HepG2 (cell line): ENCODE measurements around the gene MAN1A1. TPM values are rescaled to one million over a fixed set of nuclear protein-coding genes. Genes with fewer than 3 reads are reported as not detected.

Experiments
- ATM ChIP-seq: fragments of 450-650 bp; IDR thresholded peaks from 2 replicates; pipeline ENCODE4 v1.7.1; 2017; ENCODE audit warnings: mild to moderate bottlenecking, borderline replicate concordance
- BRCA1 ChIP-seq: sonication (generic); formaldehyde crosslinking; IDR thresholded peaks from 2 replicates; pipeline ENCODE4 v1.4.0; 2020; ENCODE audit warnings: missing genetic modification reagents
- DR1 ChIP-seq: sonication (generic); formaldehyde crosslinking; IDR thresholded peaks from 2 replicates; pipeline ENCODE4 v1.8.0; 2021; ENCODE audit warnings: mild to moderate bottlenecking, missing genetic modification reagents, inconsistent platforms
- DRAP1 ChIP-seq: IDR thresholded peaks from 2 replicates; pipeline ENCODE4 v1.6.1; 2016; ENCODE audit warnings: missing genetic modification reagents, missing compliant biosample characterization
- FOXP1 ChIP-seq, 2 experiments: fragments of 450-650 bp in 1 of 2; IDR thresholded peaks; 2 replicates each; pipeline ENCODE4 v1.6.1; 2017 to 2018; ENCODE audit warnings: antibody characterized with exemption in 1 of 2
- GLMP ChIP-seq: sonication (generic); formaldehyde crosslinking; IDR thresholded peaks from 2 replicates; pipeline ENCODE4 v1.9.0; 2021; ENCODE audit warnings: missing genetic modification reagents, mild to moderate bottlenecking, borderline replicate concordance
- HNRNPK ChIP-seq: fragments of 200-400 bp; formaldehyde crosslinking; IDR thresholded peaks from 2 replicates; pipeline ENCODE4 v1.6.1; 2018; ENCODE audit warnings: low read length, low read depth, moderate library complexity, mild to moderate bottlenecking; ENCODE audit not compliant: poor library complexity, severe bottlenecking
- KAT7 ChIP-seq: IDR thresholded peaks from 2 replicates; pipeline ENCODE4 v1.6.1; 2018; ENCODE audit warnings: borderline replicate concordance, missing compliant biosample characterization
- LCORL ChIP-seq, 2 experiments: fragments of 450-650 bp in 1 of 2; sonication (generic) in 1 of 2; formaldehyde crosslinking in 1 of 2; IDR thresholded peaks; 2 replicates each; pipeline versions ENCODE4 v1.5.0 to v1.6.1; 2017 to 2020; ENCODE audit warnings: antibody characterized with exemption in 1 of 2, missing genetic modification reagents in 1 of 2
- ONECUT2 ChIP-seq: sonication (generic); formaldehyde crosslinking; IDR thresholded peaks from 2 replicates; pipeline ENCODE4 v1.4.0; 2020; ENCODE audit warnings: missing genetic modification reagents
- RBFOX2 ChIP-seq: fragments of 200-400 bp; formaldehyde crosslinking; IDR thresholded peaks from 2 replicates; pipeline ENCODE4 v1.6.1; 2017; ENCODE audit warnings: low read depth, mild to moderate bottlenecking, low read length
- RCOR2 ChIP-seq: IDR thresholded peaks from 2 replicates; pipeline ENCODE4 v1.6.1; 2016; ENCODE audit warnings: missing biosample characterization, missing genetic modification reagents
- TOE1 ChIP-seq: sonication (generic); formaldehyde crosslinking; IDR thresholded peaks from 2 replicates; pipeline ENCODE4 v1.4.0; 2020; ENCODE audit warnings: mild to moderate bottlenecking, missing genetic modification reagents
- ZNF160 ChIP-seq: sonication (generic); formaldehyde crosslinking; IDR thresholded peaks from 2 replicates; pipeline ENCODE4 v1.8.0; 2022; ENCODE audit warnings: mild to moderate bottlenecking, inconsistent platforms, missing genetic modification reagents
- ZNF235 ChIP-seq: sonication (generic); formaldehyde crosslinking; IDR thresholded peaks from 2 replicates; pipeline ENCODE4 v1.8.1; 2023; ENCODE audit warnings: mild to moderate bottlenecking, missing genetic modification reagents, borderline replicate concordance
- ZNF292 ChIP-seq: sonication (generic); formaldehyde crosslinking; IDR thresholded peaks from 2 replicates; pipeline ENCODE4 v1.8.1; 2022; ENCODE audit warnings: mild to moderate bottlenecking, low read depth, missing genetic modification reagents, borderline replicate concordance
- ZNF383 ChIP-seq: sonication (generic); formaldehyde crosslinking; IDR thresholded peaks from 2 replicates; pipeline ENCODE4 v1.4.0; 2020; ENCODE audit warnings: missing genetic modification reagents, mild to moderate bottlenecking, borderline replicate concordance
- ZNF550 ChIP-seq: sonication (generic); formaldehyde crosslinking; IDR thresholded peaks from 2 replicates; pipeline ENCODE4 v1.4.0; 2020; ENCODE audit warnings: mild to moderate bottlenecking, missing genetic modification reagents, borderline replicate concordance
- ZNF598 ChIP-seq: sonication (generic); formaldehyde crosslinking; IDR thresholded peaks from 2 replicates; pipeline ENCODE4 v1.5.1; 2020; ENCODE audit warnings: mild to moderate bottlenecking, missing genetic modification reagents, borderline replicate concordance
- ZNF619 ChIP-seq: sonication (generic); formaldehyde crosslinking; IDR thresholded peaks from 2 replicates; pipeline ENCODE4 v1.4.0; 2020; ENCODE audit warnings: mild to moderate bottlenecking, missing genetic modification reagents
- ZNF672 ChIP-seq: sonication (generic); formaldehyde crosslinking; IDR thresholded peaks from 2 replicates; pipeline ENCODE4 v1.8.1; 2022; ENCODE audit warnings: missing genetic modification reagents
- ZNF781 ChIP-seq: sonication (generic); formaldehyde crosslinking; IDR thresholded peaks from 2 replicates; pipeline ENCODE4 v1.5.1; 2020; ENCODE audit warnings: borderline replicate concordance, mild to moderate bottlenecking, missing genetic modification reagents; ENCODE audit errors: not compliant biosample characterization
- ZSCAN25 ChIP-seq: sonication (generic); formaldehyde crosslinking; IDR thresholded peaks from 2 replicates; pipeline ENCODE4 v1.8.0; 2022; ENCODE audit warnings: mild to moderate bottlenecking, missing genetic modification reagents
- polyA plus RNA-seq, 8 experiments: library from polyadenylated mRNA; depleted of rRNA in 3 of 8; stranded (reverse) in 7 of 8; unstranded in 1 of 8; fragments of >200 nt; fragmentation: Illumina TruSeq in 4 of 8; extraction: Trizol in 4 of 8; gene quantifications; 2 replicates each; pipeline versions ENCODE4 v1.2.1 to v1.2.3, GENCODE V29; 2011 to 2016; ENCODE audit warnings: low read depth in 4 of 8, missing spikeins in 1 of 8, mixed read lengths in 1 of 8; ENCODE audit not compliant: insufficient read depth in 1 of 8
- total RNA-seq, 5 experiments: library from RNA; depleted of rRNA; stranded (reverse); fragments of >200 nt; fragmentation: Illumina TruSeq; extraction: Trizol; gene quantifications; 2 replicates each; pipeline ENCODE4 v1.2.3, GENCODE V29; 2016; ENCODE audit warnings: low read depth in 1 of 5
- TF ChIP-seq, protein P1 (sequence below): sonication (generic); formaldehyde crosslinking; conservative IDR thresholded peaks from 2 replicates; pipeline ENCODE4 v1.4.0; 2020; ENCODE audit warnings: mild to moderate bottlenecking, missing genetic modification reagents, moderate library complexity
- TF ChIP-seq, protein P2 (sequence below): sonication (generic); formaldehyde crosslinking; IDR thresholded peaks from 2 replicates; pipeline ENCODE4 v1.5.1; 2020; ENCODE audit warnings: missing genetic modification reagents, mild to moderate bottlenecking, borderline replicate concordance

Gene MAN1A1
- total and polyA plus RNA-seq, 2 of the 13 experiments (the other 11 are each of a cell fraction or from before 2014, with no cell fraction given), result 156 to 236 TPM

GRCh38 chr6:119170447-119171087 is 179.0 kb downstream of the MAN1A1 start (continued):
- TF ChIP-seq KAT7 (no peak), ZNF235 (CRISPR knock-in tag) (no peak), DRAP1 (CRISPR knock-in tag) (peak; percentile 29; the same call in 1 of the 2 replicates), ATM (no peak), ZNF598 (CRISPR knock-in tag) (no peak), TOE1 (CRISPR knock-in tag) (0 out of 2 replicates have a peak, but pooled peaks have one; percentile 57), ZNF292 (CRISPR knock-in tag) (no peak), DR1 (CRISPR knock-in tag) (no peak), RBFOX2 (no peak; the same call in 1 of the 2 replicates), ZNF672 (CRISPR knock-in tag) (no peak), LCORL (IDR thresholded peaks at IDR 0.05) (peak; percentile 79), LCORL (CRISPR knock-in tag; IDR thresholded peaks at IDR 0.05) (peak; percentile 62; the same call in 1 of the 2 replicates), HNRNPK (no peak), ZNF619 (CRISPR knock-in tag) (no peak), ZSCAN25 (CRISPR knock-in tag) (no peak), RCOR2 (CRISPR knock-in tag) (peak; percentile 49; the same call in 1 of the 2 replicates), BRCA1 (CRISPR knock-in tag) (no peak), ZNF383 (CRISPR knock-in tag) (no peak), ZNF160 (CRISPR knock-in tag) (no peak), ONECUT2 (peak; percentile 87), ZNF781 (CRISPR knock-in tag) (no peak), FOXP1 (IDR thresholded peaks at IDR 0.05) (no peak), FOXP1 (CRISPR knock-in tag; IDR thresholded peaks at IDR 0.05) (no peak; the same call in 1 of the 2 replicates), ZNF550 (CRISPR knock-in tag) (no peak), GLMP (no peak)
- TF ChIP-seq, protein P1, sequence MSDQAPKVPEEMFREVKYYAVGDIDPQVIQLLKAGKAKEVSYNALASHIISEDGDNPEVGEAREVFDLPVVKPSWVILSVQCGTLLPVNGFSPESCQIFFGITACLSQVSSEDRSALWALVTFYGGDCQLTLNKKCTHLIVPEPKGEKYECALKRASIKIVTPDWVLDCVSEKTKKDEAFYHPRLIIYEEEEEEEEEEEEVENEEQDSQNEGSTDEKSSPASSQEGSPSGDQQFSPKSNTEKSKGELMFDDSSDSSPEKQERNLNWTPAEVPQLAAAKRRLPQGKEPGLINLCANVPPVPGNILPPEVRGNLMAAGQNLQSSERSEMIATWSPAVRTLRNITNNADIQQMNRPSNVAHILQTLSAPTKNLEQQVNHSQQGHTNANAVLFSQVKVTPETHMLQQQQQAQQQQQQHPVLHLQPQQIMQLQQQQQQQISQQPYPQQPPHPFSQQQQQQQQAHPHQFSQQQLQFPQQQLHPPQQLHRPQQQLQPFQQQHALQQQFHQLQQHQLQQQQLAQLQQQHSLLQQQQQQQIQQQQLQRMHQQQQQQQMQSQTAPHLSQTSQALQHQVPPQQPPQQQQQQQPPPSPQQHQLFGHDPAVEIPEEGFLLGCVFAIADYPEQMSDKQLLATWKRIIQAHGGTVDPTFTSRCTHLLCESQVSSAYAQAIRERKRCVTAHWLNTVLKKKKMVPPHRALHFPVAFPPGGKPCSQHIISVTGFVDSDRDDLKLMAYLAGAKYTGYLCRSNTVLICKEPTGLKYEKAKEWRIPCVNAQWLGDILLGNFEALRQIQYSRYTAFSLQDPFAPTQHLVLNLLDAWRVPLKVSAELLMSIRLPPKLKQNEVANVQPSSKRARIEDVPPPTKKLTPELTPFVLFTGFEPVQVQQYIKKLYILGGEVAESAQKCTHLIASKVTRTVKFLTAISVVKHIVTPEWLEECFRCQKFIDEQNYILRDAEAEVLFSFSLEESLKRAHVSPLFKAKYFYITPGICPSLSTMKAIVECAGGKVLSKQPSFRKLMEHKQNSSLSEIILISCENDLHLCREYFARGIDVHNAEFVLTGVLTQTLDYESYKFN (CRISPR knock-in tag), result peak; percentile 89
- TF ChIP-seq, protein P2, sequence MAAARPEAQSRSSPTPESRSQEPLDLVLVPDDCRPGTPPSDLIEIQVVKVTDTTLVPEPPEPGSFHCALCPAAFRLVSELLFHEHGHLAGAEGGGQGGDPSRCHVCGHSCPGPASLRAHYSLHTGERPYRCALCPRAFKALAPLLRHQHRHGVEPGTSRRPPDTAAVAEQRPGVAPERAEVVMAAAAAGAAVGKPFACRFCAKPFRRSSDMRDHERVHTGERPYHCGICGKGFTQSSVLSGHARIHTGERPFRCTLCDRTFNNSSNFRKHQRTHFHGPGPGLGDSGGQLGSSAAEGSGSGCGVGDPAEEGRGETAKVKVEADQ (CRISPR knock-in tag), result no peak
